Colon (tissue), 2 donors: ENCODE measurements around the gene TNFSF9.

Experiments used
- FAIRE-seq: peaks from 2 replicates; lab custom pipeline; 2012; peaks lifted over from hg19 to GRCh38; lab: Jason Lieb, UNC
- donor health status: control.
- donor health status: control.

The TNFSF9 gene, protein sequence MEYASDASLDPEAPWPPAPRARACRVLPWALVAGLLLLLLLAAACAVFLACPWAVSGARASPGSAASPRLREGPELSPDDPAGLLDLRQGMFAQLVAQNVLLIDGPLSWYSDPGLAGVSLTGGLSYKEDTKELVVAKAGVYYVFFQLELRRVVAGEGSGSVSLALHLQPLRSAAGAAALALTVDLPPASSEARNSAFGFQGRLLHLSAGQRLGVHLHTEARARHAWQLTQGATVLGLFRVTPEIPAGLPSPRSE

GRCh38 chr19:6530386-6531162, at the start of gene TNFSF9:
Gene TNFSF9 (plus strand): TSS chr19:6531026. CDS start chr19:6531037, 11 bp downstream.
- no peak for FAIRE-seq

GRCh38 chr19:6481541-6482342, 49.1 kb upstream of the TNFSF9 start, which contains the start of gene DENND1C:
Gene DENND1C (minus strand): TSS chr19:6481787. CDS start chr19:6481695, 92 bp downstream.
- no peak for FAIRE-seq

DNA sequence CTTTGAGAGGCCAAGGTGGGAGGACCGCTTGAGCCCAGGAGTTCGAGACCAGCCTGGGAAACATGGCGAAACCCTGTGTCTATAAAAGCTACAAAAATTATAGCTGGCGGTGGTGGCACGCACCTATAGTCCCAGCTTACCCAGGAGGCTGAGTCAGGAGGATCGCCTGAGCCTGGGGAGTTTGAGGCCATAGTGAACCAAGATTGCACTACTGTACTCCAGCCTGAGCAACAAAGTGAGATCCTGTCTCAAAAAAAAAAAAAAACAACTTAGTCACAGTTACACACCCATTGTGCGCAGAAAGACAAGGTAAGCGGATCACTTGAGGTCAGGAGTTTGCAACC, 48.5 kb upstream of the TNFSF9 start:
- FAIRE-seq = no peak

GRCh38 chr19:6483235-6483634, 47.6 kb upstream of the TNFSF9 start:
- FAIRE-seq = no peak

GRCh38 chr19:6484230-6484629, 46.6 kb upstream of the TNFSF9 start:
- FAIRE-seq = no peak

DNA sequence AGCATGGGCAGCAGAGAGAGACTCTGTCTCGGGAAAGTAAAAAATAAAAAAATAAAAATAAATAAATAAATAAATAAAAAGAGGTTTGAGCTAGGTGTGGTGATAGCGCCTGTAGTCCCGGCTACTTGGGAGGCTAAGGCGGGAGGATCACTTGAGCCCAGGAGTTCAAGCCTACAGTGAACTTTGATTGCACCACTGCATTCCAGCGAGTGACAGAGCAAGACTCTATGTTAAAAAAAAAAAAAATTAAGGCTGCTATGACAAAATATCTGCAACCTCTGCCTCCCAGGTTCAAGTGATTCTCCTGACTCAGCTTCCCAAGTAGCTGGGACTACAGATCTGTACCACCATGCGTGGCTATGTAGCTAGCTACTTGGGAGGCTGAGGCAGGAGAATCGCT, 46.0 kb upstream of the TNFSF9 start:
- no peak for FAIRE-seq

DNA sequence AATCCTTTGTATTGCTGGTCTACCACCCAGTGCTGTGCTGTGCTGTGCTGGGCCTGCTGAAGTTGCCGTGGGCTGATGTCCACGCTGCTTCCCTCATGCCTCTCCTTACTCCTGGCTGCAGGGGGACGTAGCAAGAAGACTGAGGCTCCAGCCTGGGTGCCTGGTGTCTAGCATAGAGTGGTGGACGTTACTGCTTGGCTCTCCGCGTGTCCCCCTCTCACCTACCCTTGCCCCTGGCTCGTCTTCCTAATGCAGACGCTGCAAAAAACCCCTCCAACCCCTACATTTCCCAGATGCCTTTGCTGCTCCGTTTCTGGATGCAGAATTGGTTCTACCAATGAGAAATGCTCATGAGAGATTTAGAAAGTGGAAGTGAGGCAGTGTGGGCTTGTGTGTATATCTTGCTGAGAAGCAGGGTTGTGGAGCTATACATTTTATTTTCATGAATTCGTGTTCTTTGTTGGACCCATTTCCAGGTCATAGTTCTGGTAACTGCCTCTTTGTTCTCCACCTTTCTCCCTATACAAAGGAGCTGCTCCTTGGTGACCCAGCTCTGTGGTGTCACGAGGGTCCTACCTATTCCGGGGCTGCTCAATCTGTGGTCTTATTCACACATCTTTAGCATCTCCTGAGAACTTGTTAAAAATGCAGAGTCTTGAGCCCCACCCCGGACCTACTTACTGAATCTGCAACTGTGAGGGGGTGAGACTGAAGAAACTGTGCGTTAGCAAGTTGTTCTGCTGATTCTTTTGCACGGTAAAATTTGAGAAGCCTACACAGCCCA, 41.4 kb upstream of the TNFSF9 start:
- FAIRE-seq = no peak

- no peak for FAIRE-seq
These were observed 40.7 kb upstream of the TNFSF9 start for GRCh38 chr19:6490134-6490533.

DNA sequence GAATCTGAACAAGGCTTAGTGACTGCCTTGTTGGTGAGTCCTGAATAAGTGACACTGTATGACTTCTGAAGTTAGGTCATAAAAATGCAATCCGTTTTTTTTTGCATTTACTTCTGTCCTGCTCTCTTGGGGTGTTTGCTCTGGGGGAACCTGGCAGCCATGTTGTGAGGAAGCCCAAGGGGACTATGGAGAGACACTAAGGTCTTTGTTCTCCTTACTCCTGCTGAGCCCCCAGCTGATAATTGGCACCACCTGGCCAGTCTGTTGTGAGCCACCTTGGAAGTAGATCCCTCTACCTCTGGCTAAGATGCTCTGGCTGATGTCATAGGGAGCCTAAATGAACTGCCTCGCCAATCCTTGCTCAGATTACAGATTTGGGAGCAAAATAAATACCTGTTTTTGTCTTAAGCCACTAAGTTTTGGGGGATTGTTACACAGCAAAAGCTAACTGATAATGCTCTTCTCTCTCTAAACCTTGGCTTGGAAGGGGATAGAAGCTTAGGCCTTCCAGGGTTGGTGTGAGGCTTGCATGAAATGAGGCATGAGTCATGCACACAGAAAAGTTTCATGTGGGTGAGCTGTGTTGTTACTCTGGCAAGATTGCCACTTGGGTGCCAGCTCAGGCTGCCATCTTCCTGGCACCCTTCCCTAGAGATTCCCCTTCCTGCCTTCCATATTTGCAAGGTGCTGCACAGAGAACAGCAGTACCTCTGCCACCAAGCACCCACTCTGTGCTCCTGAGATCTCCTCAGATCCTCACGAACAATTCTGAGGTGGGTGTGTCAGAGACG, 38.8 kb upstream of the TNFSF9 start:
- FAIRE-seq = no peak

- FAIRE-seq = no peak
These were observed 36.3 kb upstream of the TNFSF9 start for GRCh38 chr19:6494438-6495036.

GRCh38 chr19:6495947-6496346, 34.9 kb upstream of the TNFSF9 start:
- no peak for FAIRE-seq

- no peak for FAIRE-seq
These were observed 32.4 kb upstream of the TNFSF9 start for GRCh38 chr19:6498294-6499036.

- FAIRE-seq = no peak
These were observed 31.6 kb upstream of the TNFSF9 start for GRCh38 chr19:6499052-6499790.

- FAIRE-seq = no peak
These were observed 29.7 kb upstream of the TNFSF9 start for GRCh38 chr19:6500837-6501739.

DNA sequence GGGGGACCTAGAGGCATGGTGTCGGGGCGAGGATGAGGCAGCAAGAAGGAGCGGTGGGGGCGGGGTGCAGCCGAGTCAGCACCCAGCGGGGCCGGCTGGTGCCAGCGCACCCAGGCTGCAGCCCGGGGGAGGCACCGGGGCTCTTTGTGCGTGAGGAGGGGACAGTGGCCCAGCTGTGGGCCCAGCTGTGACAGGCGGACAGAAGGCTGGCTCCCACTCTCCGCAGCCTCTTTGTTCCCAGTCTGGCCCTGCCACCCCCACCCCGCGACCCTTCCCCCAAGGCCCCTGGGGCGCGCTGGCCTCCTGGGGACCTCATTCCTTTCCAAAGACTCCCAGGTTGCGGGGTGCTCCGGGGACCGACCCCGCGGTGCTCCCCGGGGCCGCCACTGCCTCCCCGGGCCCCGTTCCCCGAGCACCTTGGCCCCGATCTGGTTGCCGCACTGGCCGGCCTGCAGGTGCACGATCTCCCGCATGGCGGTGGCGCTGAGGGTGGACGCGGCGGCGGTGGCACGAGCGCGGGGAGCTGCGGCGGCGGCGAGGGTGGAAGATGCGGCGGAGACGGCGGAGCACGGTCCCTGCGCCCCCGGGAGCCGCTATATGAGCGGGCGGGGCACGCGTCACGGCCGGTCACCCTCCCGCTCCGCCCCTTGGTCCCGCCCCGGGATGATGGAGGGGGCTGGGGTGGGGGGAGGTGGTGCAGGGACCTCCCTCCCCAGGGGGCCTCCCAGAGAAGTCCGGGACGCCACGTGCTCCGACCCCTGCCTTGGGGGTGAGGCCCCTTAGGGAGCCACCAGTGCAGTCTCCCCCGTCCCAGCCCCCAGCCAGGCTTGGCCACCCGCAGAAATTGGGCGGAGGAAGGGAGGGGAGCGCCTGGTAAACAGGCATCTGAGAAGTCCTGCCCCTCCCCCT, 28.8 kb upstream of the TNFSF9 start, which contains the start of gene TUBB4A:
Gene TUBB4A, minus strand, starts transcription at position 570 of the 909 bp plus-strand sequence. Its CDS starts 97 bp downstream, at position 473.
- no peak for FAIRE-seq

- FAIRE-seq = no peak
These were observed 27.2 kb upstream of the TNFSF9 start for GRCh38 chr19:6503407-6504201.
